Choroid plexus epithelial cell (primary cell): ENCODE measurements around the gene FAM20C.

Source experiments
- DNase-seq: peaks from one replicate; pipeline ENCODE4 v3.0.0-alpha.2; 2010; ENCODE audit warnings: low read depth
- H3K4me3 ChIP-seq: 2 replicates; pipeline ENCODE4 v1.5.1; 2011; ENCODE audit warnings: low read depth, mild to moderate bottlenecking, control low read depth, low read length, moderate library complexity
- CTCF ChIP-seq: conservative IDR thresholded peaks from 2 replicates; pipeline ENCODE4 v1.5.1; 2011; ENCODE audit warnings: low read depth, mild to moderate bottlenecking, control low read depth, inconsistent platforms, low read length, moderate library complexity

Gene FAM20C

GRCh38 chr7:281637-282036 is 89.3 kb downstream of the FAM20C start:
- H3K4me3 ChIP-seq, result no peak overlapping the region
- DNase-seq, result no peak

GRCh38 chr7:282621-283020 is 90.2 kb downstream of the FAM20C start:
- no peak for TF ChIP-seq CTCF
- H3K4me3 ChIP-seq, result no peak overlapping the region
- DNase-seq, result no peak

More at GRCh38 chr7:281637-282036, 89.3 kb downstream of the FAM20C start:
- no peak for TF ChIP-seq CTCF

GRCh38 chr7:284762-285722 is 92.7 kb downstream of the FAM20C start:
- DNase-seq, result no peak
- TF ChIP-seq CTCF, result no peak
- H3K4me3 ChIP-seq, result no peak overlapping the region

GRCh38 chr7:285731-286130 is 93.4 kb downstream of the FAM20C start:
- no peak overlapping the region for H3K4me3 ChIP-seq
- no peak for DNase-seq
- no peak for TF ChIP-seq CTCF

GRCh38 chr7:286266-286665 is 93.9 kb downstream of the FAM20C start:
- no peak overlapping the region for H3K4me3 ChIP-seq
- DNase-seq, result no peak

GRCh38 chr7:288671-289101 is 96.3 kb downstream of the FAM20C start:
- H3K4me3 ChIP-seq, result no peak overlapping the region
- TF ChIP-seq CTCF, result no peak
- no peak for DNase-seq

More at GRCh38 chr7:286266-286665, 93.9 kb downstream of the FAM20C start:
- TF ChIP-seq CTCF, result no peak
